ENCODE data around the gene ALB.

ALB gene

DNA sequence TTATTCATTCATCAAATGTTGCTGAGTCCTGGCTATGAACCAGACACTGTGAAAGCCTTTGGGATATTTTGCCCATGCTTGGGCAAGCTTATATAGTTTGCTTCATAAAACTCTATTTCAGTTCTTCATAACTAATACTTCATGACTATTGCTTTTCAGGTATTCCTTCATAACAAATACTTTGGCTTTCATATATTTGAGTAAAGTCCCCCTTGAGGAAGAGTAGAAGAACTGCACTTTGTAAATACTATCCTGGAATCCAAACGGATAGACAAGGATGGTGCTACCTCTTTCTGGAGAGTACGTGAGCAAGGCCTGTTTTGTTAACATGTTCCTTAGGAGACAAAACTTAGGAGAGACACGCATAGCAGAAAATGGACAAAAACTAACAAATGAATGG lies 30.2 kb downstream of the ALB start:
- Histone ChIP-seq H3K9me3 (replicated peaks; ENCODE audit: low read length) (no peaks in the 10 kb centered on the region), H3K9ac (ENCODE audit: low read depth, low read length) (no peak overlapping the region), H3K4me3 (ENCODE audit: low read length) (no peak overlapping the region)

DNA sequence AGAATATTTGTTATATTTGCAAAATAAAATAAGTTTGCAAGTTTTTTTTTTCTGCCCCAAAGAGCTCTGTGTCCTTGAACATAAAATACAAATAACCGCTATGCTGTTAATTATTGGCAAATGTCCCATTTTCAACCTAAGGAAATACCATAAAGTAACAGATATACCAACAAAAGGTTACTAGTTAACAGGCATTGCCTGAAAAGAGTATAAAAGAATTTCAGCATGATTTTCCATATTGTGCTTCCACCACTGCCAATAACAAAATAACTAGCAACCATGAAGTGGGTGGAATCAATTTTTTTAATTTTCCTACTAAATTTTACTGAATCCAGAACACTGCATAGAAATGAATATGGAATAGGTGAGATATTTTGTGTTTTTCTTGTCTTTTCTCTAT lies 31.9 kb downstream of the ALB start, which contains the start of gene AFP:
Gene AFP, plus strand, starts transcription at position 238 of the 400 bp plus-strand sequence. Its CDS starts 42 bp downstream, at position 280.
- Histone ChIP-seq H3K4me2 (ENCODE audit: low read length) (no peak within 1 kb of the TSS), H3K36me3 (ENCODE audit: insufficient read depth, low read length) (no peaks in the 10 kb centered on the region), H3K4me1 (ENCODE audit: control insufficient read depth, insufficient read depth, low read length) (no peaks in the 10 kb centered on the region), H3K4me3 (ENCODE audit: low read length) (no peak within 1 kb of the TSS), H3K9ac (ENCODE audit: low read depth, low read length) (no peak within 1 kb of the TSS), H3K27me3 (ENCODE audit: control insufficient read depth, insufficient read depth, low read length) (no peaks in the 10 kb centered on the region), H3K9me3 (replicated peaks; ENCODE audit: low read length) (no peaks in the 10 kb centered on the region)

More for the DNA sequence above, 30.2 kb downstream of the ALB start:
- peaks cover 3% of the 10 kb centered on the region for H3K27me3 ChIP-seq (ENCODE audit: control insufficient read depth, insufficient read depth, low read length)
- H3K36me3 ChIP-seq (ENCODE audit: insufficient read depth, low read length): no peaks in the 10 kb centered on the region
- no peak overlapping the region for H3K4me2 ChIP-seq (ENCODE audit: low read length)
- no peaks in the 10 kb centered on the region for H3K4me1 ChIP-seq (ENCODE audit: control insufficient read depth, insufficient read depth, low read length)

DNA sequence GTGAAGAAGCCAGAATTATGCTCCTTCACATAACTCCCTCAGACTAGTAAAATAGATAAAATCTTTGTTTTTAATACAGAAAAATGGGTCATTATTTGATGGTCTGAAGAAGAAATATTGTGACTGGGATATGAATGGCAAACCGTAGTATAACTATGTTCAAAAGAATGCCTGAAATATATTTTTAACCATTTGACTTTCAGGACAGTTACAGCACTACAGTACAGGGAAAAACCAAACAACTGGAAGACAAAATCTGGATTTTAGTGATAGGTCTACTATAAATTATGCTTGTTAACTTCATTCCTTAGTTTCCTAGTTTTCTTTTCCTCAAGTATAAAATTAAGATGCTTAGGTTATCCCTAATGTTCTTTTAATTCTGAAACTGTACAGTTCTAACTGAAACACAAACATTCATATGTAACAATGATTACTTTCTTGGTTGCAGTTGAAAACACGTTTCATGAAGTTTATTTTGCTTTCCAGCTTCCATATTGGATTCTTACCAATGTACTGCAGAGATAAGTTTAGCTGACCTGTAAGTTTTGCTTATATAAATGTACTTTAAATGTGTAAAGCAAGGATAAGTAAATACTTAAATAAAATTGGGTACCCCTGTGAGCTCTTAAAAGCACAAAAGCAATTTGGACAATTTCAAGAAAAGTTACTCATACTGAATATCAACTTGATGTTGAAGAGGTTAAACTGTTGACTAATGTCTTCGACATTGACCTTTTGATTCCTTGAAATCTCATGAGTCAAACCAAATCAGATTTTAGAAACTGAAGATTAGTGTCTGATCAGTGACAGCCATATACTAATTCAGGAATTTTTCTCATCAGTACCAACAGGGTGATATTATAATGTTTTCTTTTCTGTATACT lies 32.8 kb downstream of the ALB start:
- Histone ChIP-seq H3K4me2 (ENCODE audit: low read length) (no peak overlapping the region), H3K4me3 (ENCODE audit: low read length) (no peak overlapping the region), H3K9ac (ENCODE audit: low read depth, low read length) (no peak overlapping the region), H3K4me1 (ENCODE audit: control insufficient read depth, insufficient read depth, low read length) (no peaks in the 10 kb centered on the region), H3K9me3 (replicated peaks; ENCODE audit: low read length) (no peaks in the 10 kb centered on the region), H3K27me3 (ENCODE audit: control insufficient read depth, insufficient read depth, low read length) (no peaks in the 10 kb centered on the region), H3K36me3 (ENCODE audit: insufficient read depth, low read length) (no peaks in the 10 kb centered on the region)

DNA sequence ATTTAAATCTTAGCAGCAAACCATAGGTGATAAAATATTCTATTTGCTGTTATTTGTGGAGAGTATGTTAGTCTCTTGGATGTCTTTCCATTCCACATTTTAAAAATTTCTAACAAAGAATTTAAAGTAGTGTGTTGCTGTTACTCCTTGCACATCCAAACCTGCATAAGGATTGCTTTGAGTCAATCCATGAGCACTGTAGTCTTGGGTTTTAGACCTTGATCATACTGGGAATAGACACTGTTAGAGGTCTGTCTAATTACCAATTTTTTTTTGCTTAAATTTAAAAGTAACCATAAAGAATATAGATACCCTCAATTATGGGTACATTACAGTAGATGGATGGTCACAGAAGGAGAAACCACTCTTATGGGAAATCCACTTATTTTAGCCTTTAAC lies 33.5 kb downstream of the ALB start:
- Histone ChIP-seq H3K4me2 (ENCODE audit: low read length) (no peak overlapping the region), H3K9ac (ENCODE audit: low read depth, low read length) (no peak overlapping the region), H3K4me3 (ENCODE audit: low read length) (no peak overlapping the region), H3K4me1 (ENCODE audit: control insufficient read depth, insufficient read depth, low read length) (no peaks in the 10 kb centered on the region), H3K9me3 (replicated peaks; ENCODE audit: low read length) (no peaks in the 10 kb centered on the region), H3K36me3 (ENCODE audit: insufficient read depth, low read length) (no peaks in the 10 kb centered on the region), H3K27me3 (ENCODE audit: control insufficient read depth, insufficient read depth, low read length) (no peaks in the 10 kb centered on the region)

DNA sequence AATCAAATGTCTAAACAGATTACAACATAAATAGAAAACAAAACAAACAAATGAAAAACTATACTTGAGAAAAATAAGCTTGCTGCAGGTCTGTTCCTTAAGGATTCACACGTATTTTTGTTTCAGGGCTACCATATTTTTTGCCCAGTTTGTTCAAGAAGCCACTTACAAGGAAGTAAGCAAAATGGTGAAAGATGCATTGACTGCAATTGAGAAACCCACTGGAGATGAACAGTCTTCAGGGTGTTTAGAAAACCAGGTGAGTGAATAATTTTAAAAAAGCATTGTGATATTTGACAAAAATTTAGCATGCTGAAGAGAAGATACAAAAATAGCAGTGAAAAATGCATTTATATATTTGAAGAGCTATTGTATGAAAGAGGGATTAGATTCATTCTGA lies 34.0 kb downstream of the ALB start:
- no peaks in the 10 kb centered on the region for H3K9me3 ChIP-seq (replicated peaks; ENCODE audit: low read length)
- no peak overlapping the region for H3K4me2 ChIP-seq (ENCODE audit: low read length)
- H3K27me3 ChIP-seq (ENCODE audit: control insufficient read depth, insufficient read depth, low read length): no peaks in the 10 kb centered on the region
- no peak overlapping the region for H3K4me3 ChIP-seq (ENCODE audit: low read length)
- no peak overlapping the region for H3K9ac ChIP-seq (ENCODE audit: low read depth, low read length)
- H3K4me1 ChIP-seq (ENCODE audit: control insufficient read depth, insufficient read depth, low read length): no peaks in the 10 kb centered on the region
- H3K36me3 ChIP-seq (ENCODE audit: insufficient read depth, low read length): no peaks in the 10 kb centered on the region

DNA sequence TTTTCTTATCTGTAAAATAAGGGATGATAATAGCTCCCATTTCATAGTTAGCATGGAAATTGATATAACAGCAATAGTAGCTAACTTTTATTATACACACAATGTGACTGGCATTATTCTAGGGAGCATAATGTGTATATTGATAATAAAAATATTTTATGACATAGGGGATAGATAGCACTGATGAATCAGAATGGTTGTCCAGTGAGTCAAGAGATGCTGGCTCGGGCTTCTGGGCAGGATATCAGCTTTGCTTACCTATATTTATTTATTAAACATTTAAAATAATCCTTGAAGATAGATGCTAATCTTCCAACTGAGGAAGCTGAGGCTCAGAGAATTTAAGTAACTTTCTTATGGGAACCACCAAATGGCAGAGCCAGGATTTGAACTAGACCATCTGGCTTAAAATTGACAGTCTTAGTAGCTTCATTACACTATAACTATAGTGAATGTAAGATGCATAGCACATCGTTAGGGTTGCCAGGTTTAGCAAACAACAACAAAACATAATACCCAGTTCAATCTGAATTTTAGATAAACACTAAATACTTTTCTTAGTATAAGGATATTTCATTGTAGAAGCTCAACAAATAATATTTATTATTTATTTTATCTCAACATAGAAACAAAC lies 34.6 kb downstream of the ALB start:
- H3K9ac ChIP-seq (ENCODE audit: low read depth, low read length): no peak overlapping the region
- H3K4me3 ChIP-seq (ENCODE audit: low read length): no peak overlapping the region
- no peaks in the 10 kb centered on the region for H3K27me3 ChIP-seq (ENCODE audit: control insufficient read depth, insufficient read depth, low read length)
- H3K36me3 ChIP-seq (ENCODE audit: insufficient read depth, low read length): no peaks in the 10 kb centered on the region
- H3K4me2 ChIP-seq (ENCODE audit: low read length): no peak overlapping the region
- no peaks in the 10 kb centered on the region for H3K9me3 ChIP-seq (replicated peaks; ENCODE audit: low read length)
- H3K4me1 ChIP-seq (ENCODE audit: control insufficient read depth, insufficient read depth, low read length): no peaks in the 10 kb centered on the region

DNA sequence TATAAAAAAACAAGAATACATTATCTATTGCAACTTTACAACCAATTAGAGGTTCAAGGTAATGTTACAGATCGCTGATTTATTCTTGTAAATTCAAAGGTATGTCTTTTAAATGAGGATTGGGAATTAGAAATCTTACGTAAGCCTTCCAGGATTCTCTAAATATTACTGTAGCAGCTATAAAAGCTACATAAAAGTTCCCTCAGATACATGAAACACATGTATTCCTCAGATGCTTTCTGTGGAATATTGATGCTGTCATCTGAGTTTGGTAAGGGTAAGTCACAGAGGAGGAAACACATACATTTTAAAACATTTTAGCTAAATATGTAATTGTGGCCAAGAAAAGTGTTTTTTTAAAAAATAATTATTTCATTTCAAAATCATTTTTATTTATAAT lies 35.4 kb downstream of the ALB start:
- no peaks in the 10 kb centered on the region for H3K9me3 ChIP-seq (replicated peaks; ENCODE audit: low read length)
- no peaks in the 10 kb centered on the region for H3K27me3 ChIP-seq (ENCODE audit: control insufficient read depth, insufficient read depth, low read length)
- no peaks in the 10 kb centered on the region for H3K36me3 ChIP-seq (ENCODE audit: insufficient read depth, low read length)
- no peak overlapping the region for H3K9ac ChIP-seq (ENCODE audit: low read depth, low read length)
- H3K4me1 ChIP-seq (ENCODE audit: control insufficient read depth, insufficient read depth, low read length): no peaks in the 10 kb centered on the region
- no peak overlapping the region for H3K4me3 ChIP-seq (ENCODE audit: low read length)
- H3K4me2 ChIP-seq (ENCODE audit: low read length): no peak overlapping the region

DNA sequence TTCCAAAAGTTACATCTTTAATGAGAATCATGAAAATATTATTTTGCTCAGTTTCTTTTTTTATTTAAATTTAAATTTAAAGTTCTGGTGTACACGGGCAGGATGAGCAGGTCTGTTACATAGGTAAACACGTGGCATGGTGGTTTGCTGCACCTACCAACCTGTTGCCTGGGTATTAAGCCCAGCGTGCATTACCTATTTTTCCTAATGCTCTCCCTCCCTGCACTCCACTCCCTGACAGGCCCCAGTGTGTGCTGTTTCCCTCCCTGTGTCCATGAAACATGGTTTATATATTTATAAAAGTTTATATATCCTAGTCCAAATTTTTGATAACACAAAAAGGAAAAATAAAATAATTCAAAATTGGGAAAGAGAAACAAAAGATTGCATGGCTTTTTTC lies 35.9 kb downstream of the ALB start:
- H3K9ac ChIP-seq (ENCODE audit: low read depth, low read length): no peak overlapping the region
- H3K27me3 ChIP-seq (ENCODE audit: control insufficient read depth, insufficient read depth, low read length): no peaks in the 10 kb centered on the region
- no peak overlapping the region for H3K4me2 ChIP-seq (ENCODE audit: low read length)
- no peaks in the 10 kb centered on the region for H3K36me3 ChIP-seq (ENCODE audit: insufficient read depth, low read length)
- no peak overlapping the region for H3K4me3 ChIP-seq (ENCODE audit: low read length)
- H3K9me3 ChIP-seq (replicated peaks; ENCODE audit: low read length): no peaks in the 10 kb centered on the region
- no peaks in the 10 kb centered on the region for H3K4me1 ChIP-seq (ENCODE audit: control insufficient read depth, insufficient read depth, low read length)

DNA sequence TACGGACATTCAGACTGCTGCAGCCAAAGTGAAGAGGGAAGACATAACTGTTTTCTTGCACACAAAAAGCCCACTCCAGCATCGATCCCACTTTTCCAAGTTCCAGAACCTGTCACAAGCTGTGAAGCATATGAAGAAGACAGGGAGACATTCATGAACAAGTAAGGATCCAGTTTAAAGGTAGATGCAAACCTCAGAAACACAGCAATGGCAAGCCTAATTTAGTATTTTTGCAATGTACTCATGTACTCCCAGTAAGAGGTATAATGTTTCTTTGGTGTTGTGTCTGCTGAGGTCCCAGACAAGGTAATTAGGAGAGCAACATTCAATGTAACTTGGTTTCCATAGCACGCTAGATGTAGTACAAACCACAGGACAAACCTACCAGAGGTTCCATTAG lies 36.6 kb downstream of the ALB start:
- no peaks in the 10 kb centered on the region for H3K36me3 ChIP-seq (ENCODE audit: insufficient read depth, low read length)

DNA sequence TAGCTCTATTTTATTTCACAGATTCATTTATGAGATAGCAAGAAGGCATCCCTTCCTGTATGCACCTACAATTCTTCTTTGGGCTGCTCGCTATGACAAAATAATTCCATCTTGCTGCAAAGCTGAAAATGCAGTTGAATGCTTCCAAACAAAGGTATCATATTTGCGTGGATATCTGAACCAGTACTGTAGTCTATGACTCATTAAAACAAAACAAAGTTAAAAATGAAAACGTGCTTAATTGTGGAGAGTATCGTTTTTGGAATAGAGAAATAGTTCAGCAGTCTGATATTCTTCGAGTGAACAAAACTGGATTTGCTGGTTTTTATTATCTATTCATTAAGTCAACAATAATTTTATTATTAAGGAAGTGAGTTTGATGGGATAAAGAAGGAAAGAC lies 38.2 kb downstream of the ALB start:
- H3K9ac ChIP-seq (ENCODE audit: low read depth, low read length): no peak overlapping the region
- peak overlapping the region; percentile 18 for H3K4me2 ChIP-seq (ENCODE audit: low read length)
- H3K4me3 ChIP-seq (ENCODE audit: low read length): no peak overlapping the region
- H3K27me3 ChIP-seq (ENCODE audit: control insufficient read depth, insufficient read depth, low read length): no peaks in the 10 kb centered on the region
- H3K4me1 ChIP-seq (ENCODE audit: control insufficient read depth, insufficient read depth, low read length): no peaks in the 10 kb centered on the region
- H3K36me3 ChIP-seq (ENCODE audit: insufficient read depth, low read length): no peaks in the 10 kb centered on the region
- H3K9me3 ChIP-seq (replicated peaks; ENCODE audit: low read length): no peaks in the 10 kb centered on the region

More for the DNA sequence above, 36.6 kb downstream of the ALB start:
- no peaks in the 10 kb centered on the region for H3K4me1 ChIP-seq (ENCODE audit: control insufficient read depth, insufficient read depth, low read length)
- H3K9ac ChIP-seq (ENCODE audit: low read depth, low read length): no peak overlapping the region
- H3K4me3 ChIP-seq (ENCODE audit: low read length): no peak overlapping the region
- H3K27me3 ChIP-seq (ENCODE audit: control insufficient read depth, insufficient read depth, low read length): no peaks in the 10 kb centered on the region
- H3K9me3 ChIP-seq (replicated peaks; ENCODE audit: low read length): no peaks in the 10 kb centered on the region
- no peak overlapping the region for H3K4me2 ChIP-seq (ENCODE audit: low read length)

DNA sequence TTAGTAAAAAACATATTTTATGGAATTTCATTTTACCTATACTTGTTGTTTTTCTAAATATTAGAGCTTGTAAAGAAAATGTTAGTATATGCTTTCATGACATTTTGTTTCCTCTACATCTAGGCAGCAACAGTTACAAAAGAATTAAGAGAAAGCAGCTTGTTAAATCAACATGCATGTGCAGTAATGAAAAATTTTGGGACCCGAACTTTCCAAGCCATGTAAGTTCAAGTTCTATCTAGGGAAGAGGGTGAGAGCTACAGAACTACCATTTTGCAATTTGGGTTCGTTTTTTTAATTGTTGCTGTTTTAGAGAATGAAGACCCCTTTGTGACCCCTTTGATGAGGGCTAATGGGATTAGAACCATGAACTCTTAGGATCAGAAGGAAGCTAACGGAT lies 39.1 kb downstream of the ALB start:
- Histone ChIP-seq H3K9me3 (replicated peaks; ENCODE audit: low read length) (no peaks in the 10 kb centered on the region), H3K27me3 (ENCODE audit: control insufficient read depth, insufficient read depth, low read length) (no peaks in the 10 kb centered on the region), H3K9ac (ENCODE audit: low read depth, low read length) (no peak overlapping the region), H3K36me3 (ENCODE audit: insufficient read depth, low read length) (no peaks in the 10 kb centered on the region), H3K4me3 (ENCODE audit: low read length) (no peak overlapping the region), H3K4me2 (ENCODE audit: low read length) (no peak overlapping the region), H3K4me1 (ENCODE audit: control insufficient read depth, insufficient read depth, low read length) (no peaks in the 10 kb centered on the region)

All from skeletal muscle satellite cell (primary cell).